ENCODE measurements around the gene DPM2.

DPM2 gene

GRCh38 chr9:127937388-127938297, at the start of gene DPM2:
Gene DPM2, minus strand, starts transcription at chr9:127937854. Its CDS starts 34 bp downstream, at chr9:127937820.
- peak; percentile 68 for DNase-seq (ENCODE audit: low read depth, low spot score)

GRCh38 chr9:127987103-127987614, 49.5 kb upstream of the DPM2 start:
- no peak for DNase-seq (ENCODE audit: low read depth, low spot score)

- no peak for DNase-seq (ENCODE audit: low read depth, low spot score)
These were observed 47.4 kb upstream of the DPM2 start for GRCh38 chr9:127985011-127985410.

- DNase-seq (ENCODE audit: low read depth, low spot score): no peak
These were observed 46.2 kb upstream of the DPM2 start for GRCh38 chr9:127983847-127984289.

GRCh38 chr9:127982912-127983311, 45.3 kb upstream of the DPM2 start:
- DNase-seq (ENCODE audit: low read depth, low spot score): no peak

GRCh38 chr9:127981559-127982121, 44.0 kb upstream of the DPM2 start:
- no peak for DNase-seq (ENCODE audit: low read depth, low spot score)

GRCh38 chr9:127980706-127981558, 43.3 kb upstream of the DPM2 start, which contains the start of gene EEIG1:
Gene EEIG1, minus strand, starts transcription at chr9:127980989. Its CDS starts 852 bp downstream, at chr9:127980137.
- peak; percentile 80 for DNase-seq (ENCODE audit: low read depth, low spot score)

- DNase-seq (ENCODE audit: low read depth, low spot score): no peak
These were observed 42.5 kb upstream of the DPM2 start for GRCh38 chr9:127980060-127980705.

- DNase-seq (ENCODE audit: low read depth, low spot score): no peak
These were observed 41.8 kb upstream of the DPM2 start for GRCh38 chr9:127979333-127980059.

GRCh38 chr9:127979015-127979332, 41.3 kb upstream of the DPM2 start:
- DNase-seq (ENCODE audit: low read depth, low spot score): no peak

GRCh38 chr9:127977884-127978647, 40.4 kb upstream of the DPM2 start:
- DNase-seq (ENCODE audit: low read depth, low spot score): no peak

- DNase-seq (ENCODE audit: low read depth, low spot score): no peak
These were observed 39.6 kb upstream of the DPM2 start for GRCh38 chr9:127977009-127977883.

- DNase-seq (ENCODE audit: low read depth, low spot score): no peak
These were observed 38.8 kb upstream of the DPM2 start for GRCh38 chr9:127976498-127976897.

GRCh38 chr9:127975376-127976315, 38.0 kb upstream of the DPM2 start:
- no peak for DNase-seq (ENCODE audit: low read depth, low spot score)

- DNase-seq (ENCODE audit: low read depth, low spot score): no peak
These were observed 37.2 kb upstream of the DPM2 start for GRCh38 chr9:127974769-127975261.

- DNase-seq (ENCODE audit: low read depth, low spot score): no peak
These were observed 36.5 kb upstream of the DPM2 start for GRCh38 chr9:127974001-127974768.

All from smooth muscle cell of the brain vasculature (primary cell).